NCI-H2196 (cell line): Measurements from ENCODE around the gene TJP2.
A peak's percentile ranks its signal among the peaks of the same experiment; 100 is the strongest.

Source experiments
- DNase-seq: peaks from one replicate; lab custom pipeline; 2025; ENCODE audit not compliant: unreplicated experiment; lab: John Stamatoyannopoulos, UW

Gene TJP2

DNA sequence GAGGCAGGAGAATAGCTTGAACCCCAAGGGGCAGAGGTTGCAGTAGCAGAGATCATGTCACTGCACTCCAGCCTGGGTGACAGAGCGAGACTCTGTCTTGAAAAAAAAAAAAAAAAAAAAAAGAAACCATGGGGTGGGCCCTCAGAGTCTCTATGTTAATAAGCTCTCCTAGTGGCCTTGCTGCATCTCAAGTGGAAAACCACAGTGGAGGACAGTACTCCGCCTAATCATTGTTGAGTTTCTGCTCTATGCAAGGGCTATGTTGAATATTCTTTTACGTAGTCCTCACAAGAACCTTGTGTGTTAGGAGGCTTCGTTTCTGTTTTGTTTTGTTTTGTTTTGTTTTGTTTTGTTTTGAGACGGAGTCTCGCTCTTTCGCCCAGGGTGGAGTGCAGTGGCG lies 48.9 kb downstream of the TJP2 start:
- no peak for DNase-seq

DNA sequence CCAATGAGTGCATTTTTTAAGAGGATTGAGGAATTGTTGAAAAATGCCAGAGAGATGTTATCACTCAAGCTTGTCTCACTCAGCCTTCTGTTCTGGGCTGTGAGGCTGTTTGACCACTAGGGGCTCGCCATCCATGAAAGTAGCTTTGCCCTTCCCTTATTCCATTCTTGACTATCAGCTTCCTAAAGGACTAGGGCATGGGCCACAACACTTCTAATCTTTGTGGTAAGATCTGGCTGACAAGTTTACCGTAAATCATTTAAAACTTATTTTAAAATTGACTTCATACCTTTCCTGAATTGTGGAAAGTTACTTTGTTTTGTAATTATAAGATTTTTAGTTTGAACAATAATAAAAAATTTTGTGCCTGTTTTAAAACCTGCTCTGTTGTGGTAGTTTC lies 49.5 kb downstream of the TJP2 start:
- DNase-seq, result peak; percentile 16

- no peak for DNase-seq
These were observed 55.3 kb downstream of the TJP2 start for GRCh38 chr9:69229367-69229766.

GRCh38 chr9:69232135-69232534 lies 58.1 kb downstream of the TJP2 start:
- DNase-seq, result no peak

GRCh38 chr9:69234683-69235082 lies 60.6 kb downstream of the TJP2 start:
- DNase-seq, result no peak

DNA sequence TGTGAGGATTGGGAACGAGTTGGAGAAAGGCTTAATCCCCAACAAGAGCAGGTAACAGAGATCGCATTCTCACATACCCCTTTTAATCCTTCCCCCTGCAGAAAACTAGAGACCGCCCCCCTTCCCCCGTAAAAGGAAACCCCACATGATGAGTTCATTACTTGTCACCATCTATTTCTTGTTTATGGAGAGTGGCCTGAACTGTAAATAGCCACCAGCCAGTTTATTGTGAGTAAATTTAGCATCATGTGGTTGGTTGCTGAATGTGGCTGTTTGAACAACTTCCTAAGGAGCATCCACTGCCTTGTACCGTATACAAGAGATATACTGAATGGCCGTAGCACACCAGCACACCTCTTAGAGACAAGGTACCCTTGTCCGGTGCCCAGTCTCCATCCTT lies 62.1 kb downstream of the TJP2 start:
- DNase-seq, result no peak

- no peak for DNase-seq
These were observed 63.7 kb downstream of the TJP2 start for GRCh38 chr9:69237702-69238295.

DNA sequence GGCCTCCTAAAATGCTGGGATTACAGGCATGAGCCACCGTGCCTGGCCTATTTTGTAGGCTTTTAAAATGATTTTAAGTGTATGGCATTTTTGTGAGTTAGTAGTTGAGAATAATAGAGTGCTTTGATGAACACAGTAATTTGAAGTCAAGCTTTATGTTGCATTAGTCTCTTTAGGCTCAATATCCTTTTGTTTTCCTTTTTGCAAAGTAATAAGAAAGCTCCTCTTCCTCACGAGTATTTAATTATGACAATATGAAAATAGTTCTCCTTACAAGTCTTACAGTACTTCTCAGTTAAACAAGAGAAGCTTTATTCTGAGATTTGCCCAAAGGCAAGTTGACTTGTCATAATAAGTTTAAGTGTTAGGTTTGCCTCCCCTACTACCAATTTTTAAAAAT lies 69.0 kb downstream of the TJP2 start:
- DNase-seq, result no peak

DNA sequence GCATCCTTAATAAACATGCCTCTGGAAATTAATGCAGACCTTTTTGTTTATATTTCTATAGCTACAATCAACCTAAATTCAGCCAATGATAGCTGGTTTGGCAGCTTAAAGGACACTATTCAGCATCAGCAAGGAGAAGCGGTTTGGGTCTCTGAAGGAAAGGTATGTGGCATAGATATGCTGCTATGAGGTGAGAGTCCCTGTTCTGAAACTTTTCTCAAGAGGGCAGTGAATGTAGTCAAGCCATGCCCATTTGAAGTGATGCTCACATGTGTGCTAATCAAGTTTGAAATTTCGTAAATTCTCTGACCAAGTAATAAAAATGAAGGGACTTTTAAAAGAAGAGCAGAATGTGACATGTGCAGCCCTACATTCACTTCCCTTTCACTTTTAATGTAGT lies 72.6 kb downstream of the TJP2 start:
- DNase-seq, result no peak

DNA sequence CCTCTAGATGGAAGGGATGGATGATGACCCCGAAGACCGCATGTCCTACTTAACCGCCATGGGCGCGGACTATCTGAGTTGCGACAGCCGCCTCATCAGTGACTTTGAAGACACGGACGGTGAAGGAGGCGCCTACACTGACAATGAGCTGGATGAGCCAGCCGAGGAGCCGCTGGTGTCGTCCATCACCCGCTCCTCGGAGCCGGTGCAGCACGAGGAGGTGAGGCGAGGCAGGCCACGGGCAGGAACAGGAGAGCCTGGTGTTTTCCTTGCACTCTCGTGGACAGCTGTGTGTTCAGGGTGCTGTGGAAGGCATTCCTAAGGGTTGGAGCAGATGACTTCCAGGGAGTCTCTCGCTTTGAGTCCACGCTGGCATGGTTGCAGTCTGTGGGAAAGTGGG lies 73.9 kb downstream of the TJP2 start:
- no peak for DNase-seq

GRCh38 chr9:69249337-69249736 lies 75.3 kb downstream of the TJP2 start:
- peak; percentile 7 for DNase-seq

DNA sequence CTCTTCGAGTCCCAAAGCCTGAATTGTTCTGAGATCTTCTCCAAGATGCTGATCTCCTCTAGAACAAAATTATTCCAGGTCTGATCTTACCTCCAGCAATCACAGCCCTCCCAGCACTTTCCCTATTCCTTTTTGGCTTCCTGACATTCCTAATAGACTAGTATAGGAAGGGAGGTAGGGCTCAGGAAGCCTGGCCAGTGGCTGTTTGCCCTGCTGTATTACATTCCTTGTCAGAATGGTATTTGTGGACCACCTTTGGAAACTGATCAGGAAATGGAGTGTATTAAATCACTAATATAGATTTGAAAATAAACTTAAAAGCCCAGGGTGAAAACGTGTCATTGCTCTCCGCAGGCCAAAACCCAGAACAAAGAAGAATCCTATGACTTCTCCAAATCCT lies 76.6 kb downstream of the TJP2 start:
- no peak for DNase-seq

DNA sequence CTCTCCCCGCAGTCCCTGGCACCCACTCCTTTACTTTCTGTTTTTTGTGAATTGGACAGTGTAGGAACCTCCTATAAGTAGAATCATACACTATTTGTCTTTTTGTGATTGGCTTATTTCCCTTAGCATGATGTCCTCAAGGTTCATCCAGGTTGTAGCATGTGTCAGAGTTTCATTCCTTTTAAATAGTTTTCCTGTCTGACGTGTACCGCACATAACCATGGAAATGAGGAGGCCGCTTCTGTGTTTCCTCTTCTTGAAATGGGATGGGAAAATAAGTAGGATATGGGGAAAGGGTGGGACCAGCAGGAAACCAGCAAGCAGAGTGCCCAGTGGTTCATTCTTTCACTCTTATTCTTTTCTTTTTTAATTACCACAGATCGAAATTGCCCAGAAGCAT lies 78.4 kb downstream of the TJP2 start:
- no peak for DNase-seq

DNA sequence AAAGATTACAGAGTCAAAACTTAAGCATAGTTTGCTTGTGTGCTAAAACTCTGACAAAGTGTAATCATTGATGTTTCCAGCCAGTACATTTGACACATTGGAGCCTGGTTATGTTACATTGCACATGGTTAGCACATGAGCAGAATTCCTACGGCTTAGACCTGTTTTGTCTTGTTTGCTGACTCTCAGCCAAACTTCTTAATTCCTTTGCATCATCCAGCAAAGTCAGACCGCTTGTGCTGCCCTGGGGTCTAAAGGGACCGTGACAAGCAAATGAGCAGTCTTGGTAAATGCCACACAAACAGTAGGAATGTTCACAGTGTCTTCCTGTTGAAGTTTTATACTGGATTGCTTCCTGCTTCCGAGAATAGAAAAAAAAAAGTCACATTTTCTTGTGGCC lies 79.0 kb downstream of the TJP2 start:
- DNase-seq, result no peak

- DNase-seq, result no peak
These were observed 80.1 kb downstream of the TJP2 start for GRCh38 chr9:69254223-69254622.

- no peak for DNase-seq
These were observed 81.5 kb downstream of the TJP2 start for GRCh38 chr9:69255591-69255990.

DNA sequence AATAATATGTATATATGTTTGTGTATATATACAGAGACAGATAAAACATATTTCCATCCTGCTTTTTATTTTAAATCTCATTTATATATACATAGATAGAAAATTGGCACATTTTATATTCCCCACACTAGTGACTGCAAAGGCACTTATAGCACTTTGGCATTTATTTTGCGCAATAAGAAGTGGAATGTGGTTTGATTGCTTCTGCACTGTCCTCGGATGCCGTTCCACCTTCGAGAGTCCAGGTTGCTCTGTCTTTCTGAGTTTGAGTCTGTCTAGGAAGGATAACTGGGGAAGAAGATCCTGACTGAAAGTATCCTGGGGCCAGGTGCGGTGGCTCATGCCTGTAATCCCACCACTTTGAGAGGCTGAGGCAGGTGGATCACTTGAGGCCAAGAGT lies 84.5 kb downstream of the TJP2 start:
- no peak for DNase-seq

DNA sequence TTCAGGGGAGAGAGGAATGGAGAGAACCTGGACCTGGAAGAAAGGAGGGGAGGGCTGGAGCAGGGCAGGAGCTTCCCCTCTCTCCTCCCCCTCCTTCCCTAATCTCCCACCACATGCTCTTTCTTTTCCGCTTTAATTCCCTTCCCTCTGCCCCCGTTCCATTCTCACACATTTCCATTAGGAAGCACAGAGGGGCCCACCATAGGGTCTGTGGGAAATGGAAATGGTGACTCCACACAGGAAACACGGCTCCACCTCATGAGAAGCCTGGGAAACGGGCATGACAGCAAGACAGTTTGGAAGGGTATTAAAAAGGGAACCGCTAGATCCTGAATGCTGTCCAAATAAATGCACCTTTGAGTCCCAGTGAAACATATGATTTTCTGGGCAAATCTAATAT lies 86.1 kb downstream of the TJP2 start:
- no peak for DNase-seq

GRCh38 chr9:69261636-69262035 lies 87.6 kb downstream of the TJP2 start:
- DNase-seq, result no peak

- no peak for DNase-seq
These were observed 90.4 kb downstream of the TJP2 start for GRCh38 chr9:69264526-69264925.

- DNase-seq, result no peak
These were observed 91.8 kb downstream of the TJP2 start for GRCh38 chr9:69265891-69266290.

DNA sequence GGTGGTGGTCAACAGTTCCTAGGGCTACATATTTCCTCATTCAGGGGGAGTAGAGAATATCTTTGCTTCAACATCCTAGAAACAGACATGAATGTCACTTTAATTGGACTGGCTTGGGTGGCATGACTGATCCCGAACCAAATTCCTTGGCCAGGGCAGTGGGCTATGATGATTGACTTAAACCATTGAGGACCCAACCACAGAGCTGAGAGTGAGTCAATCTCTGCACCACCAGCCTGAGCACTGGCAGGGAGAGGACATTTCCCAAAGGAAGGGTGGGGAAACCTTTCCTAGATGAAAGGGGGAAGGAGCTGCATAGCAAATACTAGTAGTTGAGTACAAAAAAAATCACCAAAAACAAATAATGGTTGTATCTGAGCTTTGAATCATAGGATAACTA lies 98.1 kb downstream of the TJP2 start:
- DNase-seq, result no peak

DNA sequence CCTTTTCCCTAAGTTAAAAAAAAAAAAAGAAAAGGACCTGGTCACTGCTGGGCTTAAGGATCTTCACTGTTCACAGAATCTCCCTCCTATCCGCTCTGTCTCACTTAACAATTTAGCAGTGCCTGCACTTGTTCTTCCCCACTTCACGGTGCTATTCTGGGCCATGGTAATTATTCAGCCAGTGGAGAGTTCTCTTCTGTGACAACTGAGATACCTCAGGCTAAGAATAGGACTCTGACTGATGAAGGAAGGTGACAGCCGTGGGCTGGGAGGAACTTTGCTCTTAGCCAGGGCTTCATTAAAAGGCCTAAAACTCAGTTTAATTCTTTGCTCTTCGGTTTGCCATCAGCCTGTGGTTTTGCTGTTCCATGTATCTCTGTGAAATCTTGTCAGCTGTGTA lies 99.1 kb downstream of the TJP2 start:
- no peak for DNase-seq

DNA sequence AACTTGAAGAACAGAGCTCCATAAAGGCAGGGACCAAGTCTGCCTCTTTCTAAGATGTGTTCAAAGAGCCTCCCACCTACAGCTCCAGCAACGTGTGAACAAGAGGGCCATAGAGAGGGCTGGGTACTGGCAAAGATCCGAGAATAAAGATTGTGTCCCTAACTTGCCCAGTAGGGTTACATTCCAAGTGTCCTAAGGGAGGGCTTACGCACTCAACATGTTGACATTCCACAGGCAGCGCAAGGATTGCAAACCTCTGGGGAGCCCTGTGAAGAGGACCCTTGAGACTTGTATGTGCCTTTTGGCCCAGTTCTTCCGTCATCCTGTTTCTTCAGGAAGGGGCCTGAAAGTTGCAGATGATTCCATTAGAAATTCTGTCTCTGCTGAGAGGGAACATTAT lies 102.7 kb downstream of the TJP2 start:
- DNase-seq, result no peak
